OCI-LY7 (cell line): ENCODE data around the gene TRIM52. TPM values are rescaled to one million over a fixed set of nuclear protein-coding genes. Genes with fewer than 3 reads are reported as not detected.

Source experiments
- BruUV-seq: library from RNA; stranded (reverse); fragments of 400-500 nt; replicated peaks from 2 replicates; lab custom pipeline; 2021; lab: Mats Ljungman, UMichigan
- CTCF ChIA-PET: fragments of 300-600 bp; sonication (Branson Sonifier 250); formaldehyde crosslinking; loops from one replicate; lab custom pipeline; 2022; ENCODE audit warnings: antibody characterized with exemption; ENCODE audit not compliant: unreplicated experiment; lab: Charles Lee
- POLR2A ChIA-PET: fragments of 300-600 bp; sonication (Branson Sonifier 250); formaldehyde crosslinking; loops from one replicate; lab custom pipeline; 2022; ENCODE audit warnings: antibody characterized with exemption; lab: Charles Lee
- DNase-seq: peaks from one replicate; pipeline ENCODE4 v3.0.0-alpha.2; 2015; ENCODE audit warnings: low spot score
- H2AFZ ChIP-seq: fragments of 200-600 bp; sonication (generic), shearing (Covaris generic); 2 replicates; pipeline ENCODE4 v1.6.1; 2014; ENCODE audit warnings: mild to moderate bottlenecking, antibody characterized with exemption, low read length, moderate library complexity
- H3K27ac ChIP-seq: fragments of 200-600 bp; sonication (generic); 2 replicates; pipeline ENCODE4 v1.5.1; 2014; ENCODE audit warnings: mixed run types, low read depth, mild to moderate bottlenecking, moderate library complexity, low read length, inconsistent platforms; ENCODE audit not compliant: poor library complexity, severe bottlenecking
- H3K36me3 ChIP-seq: fragments of 200-600 bp; sonication (generic); 2 replicates; pipeline ENCODE4 v1.6.1; 2014; ENCODE audit warnings: mild to moderate bottlenecking, antibody characterized with exemption, low read length, moderate library complexity, mixed read lengths; ENCODE audit not compliant: insufficient read depth
- H3K4me1 ChIP-seq: fragments of 200-600 bp; sonication (generic); 2 replicates; pipeline ENCODE4 v1.5.1; 2014; ENCODE audit warnings: mild to moderate bottlenecking, low read length; ENCODE audit not compliant: insufficient read depth, poor library complexity, severe bottlenecking
- H3K4me2 ChIP-seq: fragments of 200-600 bp; sonication (generic); 2 replicates; pipeline ENCODE4 v1.6.1; 2014; ENCODE audit warnings: mild to moderate bottlenecking, low read length
- H3K4me3 ChIP-seq: fragments of 200-600 bp; sonication (generic); 2 replicates; pipeline ENCODE4 v1.5.1; 2014; ENCODE audit warnings: mild to moderate bottlenecking, low read depth, low read length; ENCODE audit not compliant: poor library complexity, severe bottlenecking
- H3K79me2 ChIP-seq: fragments of 200-600 bp; sonication (generic); 2 replicates; pipeline ENCODE4 v1.6.1; 2016; ENCODE audit warnings: low read depth, mild to moderate bottlenecking, low read length, moderate library complexity, mixed read lengths; ENCODE audit not compliant: insufficient read depth
- H3K9me2 ChIP-seq: fragments of 200-600 bp; sonication (generic); 2 replicates; pipeline ENCODE4 v1.6.1; 2016; ENCODE audit warnings: mild to moderate bottlenecking, low read length, mixed read lengths; ENCODE audit not compliant: insufficient read depth
- H3K9me3 ChIP-seq: fragments of 200-600 bp; sonication (generic); 2 replicates; pipeline ENCODE4 v1.6.1; 2014; ENCODE audit warnings: mild to moderate bottlenecking, mixed run types, low read length, mixed read lengths
- H4K20me1 ChIP-seq: fragments of 200-600 bp; sonication (generic); 2 replicates; pipeline ENCODE4 v1.6.1; 2014; ENCODE audit warnings: mild to moderate bottlenecking, antibody characterized with exemption, low read length, moderate library complexity, mixed read lengths; ENCODE audit not compliant: insufficient read depth
- CTCF ChIP-seq: fragments of 200-600 bp; sonication (generic); conservative IDR thresholded peaks from 2 replicates; pipeline ENCODE4 v1.5.1; 2014; ENCODE audit warnings: mild to moderate bottlenecking, antibody characterized with exemption, low read length, moderate library complexity, mixed read lengths
- EZH2phosphoT487 ChIP-seq: fragments of 200-600 bp; sonication (generic); IDR thresholded peaks from 2 replicates; pipeline ENCODE4 v1.6.1; 2018; ENCODE audit warnings: low read depth, borderline replicate concordance, mild to moderate bottlenecking, mixed run types, antibody characterized with exemption, low read length, moderate library complexity, mixed read lengths
- intact Hi-C: fragments of 100-400 bp; cut with micrococcal nuclease; formaldehyde crosslinking; loops from one replicate; pipeline ENCODE4 v1.10.0; 2022; ENCODE audit not compliant: unreplicated experiment
- total RNA-seq, 2 experiments: library from RNA; depleted of rRNA in 1 of 2; stranded (reverse); fragments of >200 nt in 1 of 2; shearing (Covaris generic) in 1 of 2; gene quantifications; 2 replicates each; pipeline ENCODE4 v1.2.3, GENCODE V29; 2014 to 2022

Gene TRIM52
- total RNA-seq, 2 experiments from 2014 or later, result 16.1 to 33.5 TPM

DNA sequence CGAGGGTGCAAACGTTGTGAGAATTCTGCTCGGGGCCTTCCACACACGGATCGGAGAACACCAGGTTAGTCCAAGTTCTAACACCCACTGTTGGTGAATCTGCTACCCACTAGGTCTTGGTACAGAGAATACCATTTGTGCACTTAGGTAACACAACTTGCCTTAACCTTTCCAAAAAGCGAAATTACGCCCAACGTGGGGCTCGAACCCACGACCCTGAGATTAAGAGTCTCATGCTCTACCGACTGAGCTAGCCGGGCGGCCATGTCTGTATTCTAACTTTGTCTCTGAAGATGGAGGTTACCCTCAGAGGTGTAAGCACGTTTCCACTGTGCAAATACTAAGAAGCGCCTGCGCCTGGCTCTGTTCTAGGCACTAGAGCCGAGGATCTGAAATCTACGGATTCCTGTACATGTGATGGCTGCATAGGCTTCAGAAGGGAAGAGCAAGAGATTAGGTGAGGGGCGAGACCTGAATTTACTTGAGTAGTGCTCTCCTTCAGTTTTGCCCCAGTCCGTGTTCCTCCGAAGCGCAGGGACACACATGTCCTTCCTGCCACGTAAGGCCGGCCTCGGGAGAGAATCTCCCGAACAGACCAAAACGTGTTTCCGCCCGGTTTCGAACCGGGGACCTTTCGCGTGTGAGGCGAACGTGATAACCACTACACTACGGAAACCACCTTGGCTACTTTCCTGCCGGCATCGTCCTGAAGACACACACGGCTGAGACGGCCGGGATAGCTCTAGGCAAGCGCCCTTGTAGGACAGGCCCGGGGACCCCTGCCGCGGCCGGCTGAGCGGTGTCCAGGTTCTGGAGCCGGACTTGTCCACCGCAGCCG, 38.9 kb downstream of the TRIM52 start:
- no peaks in the 10 kb centered on the region for H3K9me2 ChIP-seq
- H3K9me3 ChIP-seq, result no peaks in the 10 kb centered on the region
- intact Hi-C loops, result loop anchor here (1.0 to 2.0 kb wide), 4 partner anchors 15 to 417 kb away; no protein-coding TSS in a partner anchor
- H4K20me1 ChIP-seq, result peaks cover 5% of the 10 kb centered on the region; the same call in 1 of the 2 replicates
- H3K27ac ChIP-seq, result peak overlapping the region; percentile 97
- peak overlapping the region; percentile 66; the same call in 1 of the 2 replicates for H2AFZ ChIP-seq
- H3K79me2 ChIP-seq, result peaks cover 31% of the 10 kb centered on the region
- BruUV-seq, result no TSS peak
- H3K36me3 ChIP-seq, result peaks cover 20% of the 10 kb centered on the region
- CTCF ChIA-PET, result interaction anchor here (1.5 kb wide), 1 partner anchor 24 kb away, joined by 4 read pairs; no protein-coding TSS in a partner anchor
- peak overlapping the region; percentile 88 for H3K4me2 ChIP-seq
- TF ChIP-seq CTCF (no peak), EZH2phosphoT487 (no peak)
- peaks cover 52% of the 10 kb centered on the region for H3K4me1 ChIP-seq
- H3K4me3 ChIP-seq, result peak overlapping the region; percentile 86
- POLR2A ChIA-PET, result interaction anchor here (0.6 to 3.6 kb wide), 8 partner anchors 15 to 61 kb away, joined by 3 to 20 read pairs (median 6); partner anchors contain the start of gene TRIM52
- DNase-seq, result peak; percentile 89

GRCh38 chr5:181221105-181221791, 39.7 kb downstream of the TRIM52 start:
- H3K4me3 ChIP-seq, result peak overlapping the region; percentile 86
- intact Hi-C loops, result no loop called here
- H3K9me2 ChIP-seq, result no peaks in the 10 kb centered on the region
- H4K20me1 ChIP-seq, result peaks cover 5% of the 10 kb centered on the region; the same call in 1 of the 2 replicates
- H3K4me1 ChIP-seq, result peaks cover 50% of the 10 kb centered on the region
- peaks cover 25% of the 10 kb centered on the region for H3K79me2 ChIP-seq
- peak overlapping the region; percentile 88 for H3K4me2 ChIP-seq
- peak; percentile 26 for DNase-seq
- H3K27ac ChIP-seq, result peak overlapping the region; percentile 97
- no TSS peak for BruUV-seq
- POLR2A ChIA-PET, result interaction anchor here (0.9 to 1.8 kb wide), 3 partner anchors 14 to 34 kb away, joined by 3 to 7 read pairs (median 4); no protein-coding TSS in a partner anchor
- H3K36me3 ChIP-seq, result peaks cover 12% of the 10 kb centered on the region; the same call in 1 of the 2 replicates
- no peaks in the 10 kb centered on the region for H3K9me3 ChIP-seq
- no peak for TF ChIP-seq EZH2phosphoT487
- TF ChIP-seq CTCF, result no peak
- H2AFZ ChIP-seq, result peak overlapping the region; percentile 66; the same call in 1 of the 2 replicates
- CTCF ChIA-PET, result interaction anchor here (1.5 kb wide), 1 partner anchor 24 kb away, joined by 4 read pairs; no protein-coding TSS in a partner anchor
